Measurements from ENCODE around the gene SIGLEC10.
"Not testable (repeated sequence)": the region's sequence is repeated elsewhere in the genome, so short reads cannot be mapped to it uniquely, and the experiment has no call there.

The SIGLEC10 gene

GRCh38 chr19:51439021-51439465, 21.6 kb upstream of the SIGLEC10 start:
- DNase-seq (ENCODE audit: low spot score), result no peak

- DNase-seq (ENCODE audit: low spot score), result no peak
Observed at GRCh38 chr19:51434456-51434855, 17.0 kb upstream of the SIGLEC10 start.

GRCh38 chr19:51433043-51433442, 15.6 kb upstream of the SIGLEC10 start:
- no peak for DNase-seq (ENCODE audit: low spot score)

GRCh38 chr19:51431124-51431523, 13.7 kb upstream of the SIGLEC10 start:
- no peak for DNase-seq (ENCODE audit: low spot score)

- DNase-seq (ENCODE audit: low spot score), result no peak
Observed at GRCh38 chr19:51430221-51430620, 12.8 kb upstream of the SIGLEC10 start.

- no peak for DNase-seq (ENCODE audit: low spot score)
Observed at GRCh38 chr19:51427201-51427600, 9.8 kb upstream of the SIGLEC10 start.

GRCh38 chr19:51422053-51422448, 4.6 kb upstream of the SIGLEC10 start:
- peak; percentile 69 for DNase-seq (ENCODE audit: low spot score)

GRCh38 chr19:51421229-51422052, 4.0 kb upstream of the SIGLEC10 start:
- no peak for DNase-seq (ENCODE audit: low spot score)

GRCh38 chr19:51420511-51420910, 3.1 kb upstream of the SIGLEC10 start:
- not testable (repeated sequence) for DNase-seq (ENCODE audit: low spot score)

GRCh38 chr19:51418707-51419106, 1.3 kb upstream of the SIGLEC10 start:
- DNase-seq (ENCODE audit: low spot score), result no peak

GRCh38 chr19:51417810-51418157, 342 bp upstream of the SIGLEC10 start:
- DNase-seq (ENCODE audit: low spot score), result no peak

GRCh38 chr19:51416422-51416821, 1.0 kb downstream of the SIGLEC10 start:
- not testable (repeated sequence) for DNase-seq (ENCODE audit: low spot score)

GRCh38 chr19:51415187-51415586, 2.3 kb downstream of the SIGLEC10 start:
- no peak for DNase-seq (ENCODE audit: low spot score)

- DNase-seq (ENCODE audit: low spot score), result no peak
Observed at GRCh38 chr19:51410950-51411748, 6.3 kb downstream of the SIGLEC10 start.

GRCh38 chr19:51407511-51408131, 9.8 kb downstream of the SIGLEC10 start:
- DNase-seq (ENCODE audit: low spot score), result no peak

GRCh38 chr19:51402117-51402516, 15.3 kb downstream of the SIGLEC10 start:
- DNase-seq (ENCODE audit: low spot score), result no peak

GRCh38 chr19:51399936-51400335, 17.5 kb downstream of the SIGLEC10 start:
- not testable (repeated sequence) for DNase-seq (ENCODE audit: low spot score)

GRCh38 chr19:51399231-51399630, 18.2 kb downstream of the SIGLEC10 start:
- DNase-seq (ENCODE audit: low spot score), result no peak

GRCh38 chr19:51398096-51398704, 19.2 kb downstream of the SIGLEC10 start:
- peak; percentile 10 for DNase-seq (ENCODE audit: low spot score)

- not testable (repeated sequence) for DNase-seq (ENCODE audit: low spot score)
Observed at GRCh38 chr19:51397453-51397852, 20.0 kb downstream of the SIGLEC10 start.

GRCh38 chr19:51396175-51396574, 21.3 kb downstream of the SIGLEC10 start:
- no peak for DNase-seq (ENCODE audit: low spot score)
